Dendritic cell treated with granulocyte-macrophage colony-stimulating factor and Interleukin-4, amounts not matched to agents 40 ng/mL and 50 ng/mL, for 4 days (primary cell): ENCODE results near the gene DGCR2.
"Not testable (repeated sequence)": the region's sequence is repeated elsewhere in the genome, so short reads cannot be mapped to it uniquely, and the experiment has no call there.

Experiments
- H3K27ac Mint-ChIP-seq: one replicate; pipeline ENCODE4 v1.8.0; 2022; ENCODE audit warnings: mild to moderate bottlenecking, mixed read lengths
- H3K27me3 Mint-ChIP-seq: one replicate; pipeline ENCODE4 v1.8.0; 2022; ENCODE audit warnings: mild to moderate bottlenecking, mixed read lengths
- H3K36me3 Mint-ChIP-seq: one replicate; pipeline ENCODE4 v1.8.0; 2022; ENCODE audit warnings: low read depth, mixed read lengths
- H3K4me1 Mint-ChIP-seq: one replicate; pipeline ENCODE4 v1.8.0; 2022; ENCODE audit warnings: low read depth, mixed read lengths
- H3K4me3 Mint-ChIP-seq: one replicate; pipeline ENCODE4 v1.8.0; 2022; ENCODE audit warnings: mild to moderate bottlenecking, moderate library complexity, mixed read lengths
- H3K9me3 Mint-ChIP-seq: one replicate; pipeline ENCODE4 v1.8.0; 2022; ENCODE audit warnings: mixed read lengths
- intact Hi-C: fragments of 100-400 bp; cut with micrococcal nuclease; formaldehyde crosslinking; loops from one replicate; pipeline ENCODE4 v1.15.0; 2022

Gene DGCR2, protein sequence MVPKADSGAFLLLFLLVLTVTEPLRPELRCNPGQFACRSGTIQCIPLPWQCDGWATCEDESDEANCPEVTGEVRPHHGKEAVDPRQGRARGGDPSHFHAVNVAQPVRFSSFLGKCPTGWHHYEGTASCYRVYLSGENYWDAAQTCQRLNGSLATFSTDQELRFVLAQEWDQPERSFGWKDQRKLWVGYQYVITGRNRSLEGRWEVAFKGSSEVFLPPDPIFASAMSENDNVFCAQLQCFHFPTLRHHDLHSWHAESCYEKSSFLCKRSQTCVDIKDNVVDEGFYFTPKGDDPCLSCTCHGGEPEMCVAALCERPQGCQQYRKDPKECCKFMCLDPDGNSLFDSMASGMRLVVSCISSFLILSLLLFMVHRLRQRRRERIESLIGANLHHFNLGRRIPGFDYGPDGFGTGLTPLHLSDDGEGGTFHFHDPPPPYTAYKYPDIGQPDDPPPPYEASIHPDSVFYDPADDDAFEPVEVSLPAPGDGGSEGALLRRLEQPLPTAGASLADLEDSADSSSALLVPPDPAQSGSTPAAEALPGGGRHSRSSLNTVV

DNA sequence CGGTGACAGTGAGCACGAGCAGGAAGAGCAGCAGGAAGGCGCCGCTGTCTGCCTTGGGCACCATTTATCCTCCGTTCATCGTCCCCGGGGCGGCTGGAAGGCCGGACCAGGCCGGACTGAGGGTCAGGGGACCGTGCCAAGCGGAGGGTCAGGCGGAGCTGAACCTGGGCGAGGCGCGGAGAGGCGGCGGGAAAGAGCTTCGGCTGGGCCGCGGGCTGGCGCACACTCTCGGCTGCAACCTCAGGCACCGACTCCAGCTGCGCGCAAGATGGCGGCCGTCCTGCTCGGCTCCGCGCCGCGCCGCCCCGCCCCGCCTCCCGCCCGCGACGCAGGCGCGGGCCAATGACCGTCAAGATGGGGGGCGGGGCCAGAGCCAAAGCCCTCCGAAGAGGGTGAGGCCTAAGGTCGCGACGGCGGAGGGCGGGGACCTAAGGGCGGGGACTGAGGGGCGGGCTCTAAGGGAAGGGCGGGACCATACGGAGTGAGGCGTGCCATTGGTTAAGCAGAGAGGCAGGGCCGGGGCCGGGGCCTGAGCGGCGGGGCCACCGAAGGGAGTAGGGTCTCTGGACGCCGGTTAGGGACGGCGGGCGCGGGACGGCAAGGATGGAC, at the start of gene DGCR2:
TSS of gene DGCR2 (minus strand) at position 270 of the 609 bp plus-strand sequence. CDS start at position 64, 206 bp downstream.
- peaks cover 2% of the 10 kb centered on the region for H3K27me3 Mint-ChIP-seq
- peak within 1 kb of the TSS; percentile 89 for H3K4me3 Mint-ChIP-seq
- peak within 1 kb of the TSS; percentile 85 for H3K27ac Mint-ChIP-seq
- no peaks in the 10 kb centered on the region for H3K9me3 Mint-ChIP-seq
- intact Hi-C loops: loop anchor here (1.0 to 5.0 kb wide), 3 partner anchors 22 to 170 kb away; partner anchors contain the start of genes CLTCL1, ESS2 and SLC25A1
- H3K36me3 Mint-ChIP-seq: peaks cover 24% of the 10 kb centered on the region
- peaks cover 53% of the 10 kb centered on the region for H3K4me1 Mint-ChIP-seq

DNA sequence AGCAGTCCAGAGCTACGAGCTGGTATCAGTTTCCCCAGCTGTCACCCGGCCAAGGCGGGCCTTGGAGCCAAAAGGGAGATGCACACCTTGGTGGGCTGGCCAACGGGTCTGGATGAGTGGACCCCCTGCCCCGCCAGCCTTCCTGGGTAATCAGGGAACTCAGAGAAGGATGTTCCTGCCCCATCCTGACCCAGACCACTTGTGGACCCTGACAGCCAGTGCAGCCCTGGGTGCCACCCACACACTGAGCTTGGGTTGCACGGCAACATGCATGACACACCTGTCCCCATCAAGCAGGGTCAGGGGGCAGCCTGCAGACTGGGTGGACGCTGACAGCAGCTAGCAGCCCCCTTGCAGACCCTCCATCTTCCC, 47.7 kb upstream of the DGCR2 start:
- peaks cover 15% of the 10 kb centered on the region for H3K36me3 Mint-ChIP-seq
- intact Hi-C loops: no loop called here
- peaks cover 52% of the 10 kb centered on the region for H3K27me3 Mint-ChIP-seq
- H3K9me3 Mint-ChIP-seq: no peaks in the 10 kb centered on the region
- no peak overlapping the region for H3K4me3 Mint-ChIP-seq
- no peak overlapping the region for H3K27ac Mint-ChIP-seq
- H3K4me1 Mint-ChIP-seq: peaks cover 57% of the 10 kb centered on the region

DNA sequence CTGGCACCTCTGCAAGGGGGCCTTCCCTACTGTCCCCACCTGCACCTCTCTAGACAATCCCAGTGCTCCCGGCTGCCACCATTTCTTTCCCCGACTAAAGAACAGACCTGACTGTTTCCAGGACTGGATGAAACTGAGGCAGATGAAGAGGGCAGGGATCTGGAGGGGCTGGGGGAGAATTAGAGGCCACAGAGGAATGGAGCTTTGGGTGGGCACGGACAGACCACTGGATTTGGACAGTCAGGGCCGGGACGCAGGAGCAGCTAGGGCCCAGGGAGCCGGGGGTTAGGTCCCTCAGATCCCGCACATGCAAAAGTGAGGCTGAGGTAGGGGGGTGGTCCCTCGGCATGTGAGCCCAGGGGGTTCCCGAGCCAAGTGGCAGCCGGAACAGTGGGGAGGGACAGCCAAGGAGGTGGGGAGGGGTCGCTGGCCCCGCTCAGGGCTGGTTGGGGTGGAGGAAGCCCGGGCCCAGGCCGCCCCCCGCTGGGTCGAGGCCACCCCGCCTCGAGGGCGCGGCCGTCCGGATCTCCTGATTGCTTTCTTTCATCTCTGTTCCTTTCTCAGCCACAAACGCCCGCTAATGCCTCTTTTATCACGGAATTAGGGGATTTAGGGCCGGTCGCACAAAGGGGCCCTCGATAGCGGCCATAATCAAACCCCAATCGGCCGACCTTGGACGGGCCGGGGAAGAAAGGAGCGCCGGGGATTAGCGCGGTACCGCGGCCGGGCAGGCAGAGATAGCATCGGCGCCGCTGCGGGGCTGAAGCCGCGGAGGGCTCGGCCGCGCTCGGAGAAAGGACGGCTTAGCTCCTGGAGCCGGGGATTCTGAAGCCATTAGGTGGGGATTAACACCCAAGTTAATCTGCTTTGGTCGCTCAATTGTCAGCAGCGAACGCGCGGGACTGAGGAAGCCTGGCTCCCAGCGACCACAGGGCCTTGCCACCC, 47.1 kb upstream of the DGCR2 start:
- peaks cover 15% of the 10 kb centered on the region for H3K36me3 Mint-ChIP-seq
- no peak overlapping the region for H3K27ac Mint-ChIP-seq
- no peak overlapping the region for H3K4me3 Mint-ChIP-seq
- no peaks in the 10 kb centered on the region for H3K9me3 Mint-ChIP-seq
- intact Hi-C loops: no loop called here
- H3K27me3 Mint-ChIP-seq: peaks cover 56% of the 10 kb centered on the region
- H3K4me1 Mint-ChIP-seq: peaks cover 51% of the 10 kb centered on the region

DNA sequence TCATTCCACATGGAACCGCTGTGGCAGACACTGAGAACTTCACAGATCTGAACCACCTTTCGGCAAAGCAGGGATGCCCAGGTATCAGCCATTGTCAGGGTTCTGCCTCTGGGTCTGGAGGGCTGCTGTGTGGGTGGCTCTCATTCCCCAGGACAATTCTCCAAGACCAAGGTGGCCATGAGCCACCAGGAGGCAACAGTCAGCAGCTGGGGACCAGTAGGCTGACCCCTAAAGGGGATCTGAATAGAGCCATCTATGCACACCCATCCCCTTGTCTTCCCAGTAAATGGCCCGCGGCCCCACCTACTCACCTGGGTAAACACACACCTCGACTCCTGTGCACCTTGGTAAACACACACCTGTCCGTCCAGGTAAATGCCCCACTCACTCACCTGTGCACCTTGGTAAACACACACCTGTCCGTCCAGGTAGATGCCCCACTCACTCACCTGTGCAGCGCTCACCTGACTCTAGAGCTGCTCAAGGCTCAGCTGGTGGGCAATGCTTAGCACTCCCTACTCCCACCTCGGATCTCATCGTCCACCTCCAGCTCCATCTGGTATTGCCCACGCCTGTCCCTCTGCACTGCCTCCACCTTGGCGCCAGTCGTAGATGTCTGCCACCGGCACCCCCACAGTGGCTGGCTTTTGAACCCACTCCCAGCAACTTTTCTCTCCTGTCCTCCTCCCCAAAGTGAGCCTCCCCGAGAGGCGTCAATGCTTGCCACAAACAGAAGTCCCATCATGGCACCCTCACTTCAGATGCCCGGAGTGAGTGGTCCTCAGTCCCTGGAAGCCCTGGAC, 46.1 kb upstream of the DGCR2 start:
- intact Hi-C loops: no loop called here
- Mint-ChIP-seq H3K4me1 (peaks cover 41% of the 10 kb centered on the region), H3K9me3 (no peaks in the 10 kb centered on the region), H3K27me3 (peaks cover 56% of the 10 kb centered on the region), H3K4me3 (no peak overlapping the region), H3K36me3 (peaks cover 15% of the 10 kb centered on the region), H3K27ac (no peak overlapping the region)

- H3K27ac Mint-ChIP-seq: no peak overlapping the region
- intact Hi-C loops: no loop called here
Observed at GRCh38 chr22:19167106-19167869, 45.1 kb upstream of the DGCR2 start.

DNA sequence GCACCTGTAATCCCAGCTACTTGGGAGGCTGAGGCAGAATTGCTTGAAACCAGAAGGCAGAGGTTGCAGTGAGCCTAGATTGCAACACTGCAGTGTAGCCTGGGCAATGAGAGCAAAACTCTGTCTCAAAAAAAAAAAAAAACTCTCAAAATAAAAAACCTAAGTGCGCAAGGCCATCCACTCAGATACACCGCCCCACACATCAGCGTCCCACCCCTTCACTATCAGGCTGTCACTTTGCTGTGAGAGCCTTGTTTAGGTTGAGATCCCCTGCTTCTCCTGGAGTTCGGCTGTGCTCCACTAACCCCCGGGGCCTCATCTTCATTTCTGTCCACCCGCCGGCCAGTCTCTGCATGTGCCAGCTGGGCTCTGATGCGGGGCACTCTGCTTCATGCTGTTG, 44.2 kb upstream of the DGCR2 start:
- intact Hi-C loops: no loop called here
- H3K27ac Mint-ChIP-seq: no peak overlapping the region
- H3K9me3 Mint-ChIP-seq: no peaks in the 10 kb centered on the region
- H3K4me1 Mint-ChIP-seq: peaks cover 27% of the 10 kb centered on the region
- H3K4me3 Mint-ChIP-seq: no peak overlapping the region
- H3K27me3 Mint-ChIP-seq: peaks cover 56% of the 10 kb centered on the region
- H3K36me3 Mint-ChIP-seq: peaks cover 8% of the 10 kb centered on the region

More at GRCh38 chr22:19167106-19167869, 45.1 kb upstream of the DGCR2 start:
- H3K4me1 Mint-ChIP-seq: peaks cover 31% of the 10 kb centered on the region
- H3K36me3 Mint-ChIP-seq: peaks cover 15% of the 10 kb centered on the region
- H3K27me3 Mint-ChIP-seq: peaks cover 56% of the 10 kb centered on the region
- no peak overlapping the region for H3K4me3 Mint-ChIP-seq
- no peaks in the 10 kb centered on the region for H3K9me3 Mint-ChIP-seq

DNA sequence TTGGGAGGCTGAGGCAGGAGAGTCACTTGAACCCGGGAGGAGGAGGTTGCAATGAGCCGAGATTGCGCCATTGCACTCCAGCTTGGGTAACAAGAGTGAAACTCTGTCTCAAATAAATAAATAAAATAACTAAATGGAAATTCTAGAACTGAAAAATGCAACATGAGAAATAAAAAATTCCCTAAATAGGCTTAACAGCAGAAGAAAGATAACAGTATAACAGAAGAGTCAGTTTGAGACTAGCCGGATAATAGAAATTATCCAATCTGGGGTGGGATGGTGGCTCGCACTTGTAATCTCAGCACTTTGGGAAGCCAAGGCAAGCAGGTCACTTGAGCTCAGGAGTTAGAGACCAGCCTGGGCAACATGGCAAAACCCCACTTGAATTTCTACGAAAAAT, 42.2 kb upstream of the DGCR2 start:
- intact Hi-C loops: no loop called here
- H3K27me3 Mint-ChIP-seq: peaks cover 41% of the 10 kb centered on the region
- no peaks in the 10 kb centered on the region for H3K9me3 Mint-ChIP-seq
- H3K4me1 Mint-ChIP-seq: peaks cover 15% of the 10 kb centered on the region
- H3K36me3 Mint-ChIP-seq: no peaks in the 10 kb centered on the region
- H3K4me3 Mint-ChIP-seq: no peak overlapping the region
- no peak overlapping the region for H3K27ac Mint-ChIP-seq

DNA sequence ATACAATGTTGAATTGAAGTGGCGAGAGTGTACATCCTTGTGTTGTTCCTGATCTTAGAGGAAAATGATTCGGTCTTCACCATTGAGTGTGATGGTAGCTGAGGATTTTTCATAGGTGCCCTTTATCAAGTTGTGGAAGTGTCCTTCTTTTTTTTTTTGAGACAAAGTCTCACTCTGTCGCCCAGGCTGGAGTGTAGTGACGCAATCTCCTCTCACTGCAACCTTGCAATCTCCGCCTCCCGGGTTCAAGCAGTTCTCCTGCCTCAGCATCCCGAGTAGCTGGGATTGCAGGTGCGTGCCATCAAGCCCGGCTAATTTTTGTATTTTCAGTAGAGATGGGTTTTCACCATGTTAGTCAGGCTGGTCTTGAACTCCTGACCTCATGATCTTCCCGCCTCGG, 36.4 kb upstream of the DGCR2 start:
- H3K27ac Mint-ChIP-seq, H3K4me3 Mint-ChIP-seq, intact Hi-C loops, H3K36me3 Mint-ChIP-seq, H3K9me3 Mint-ChIP-seq: not testable (repeated sequence)
- Mint-ChIP-seq H3K27me3 (peaks cover 12% of the 10 kb centered on the region), H3K4me1 (peaks cover 15% of the 10 kb centered on the region)

- H3K9me3 Mint-ChIP-seq: not testable (repeated sequence)
- Mint-ChIP-seq H3K27me3 (peaks cover 37% of the 10 kb centered on the region), H3K4me1 (peaks cover 15% of the 10 kb centered on the region)
Observed at GRCh38 chr22:19156109-19156508, 33.9 kb upstream of the DGCR2 start.

DNA sequence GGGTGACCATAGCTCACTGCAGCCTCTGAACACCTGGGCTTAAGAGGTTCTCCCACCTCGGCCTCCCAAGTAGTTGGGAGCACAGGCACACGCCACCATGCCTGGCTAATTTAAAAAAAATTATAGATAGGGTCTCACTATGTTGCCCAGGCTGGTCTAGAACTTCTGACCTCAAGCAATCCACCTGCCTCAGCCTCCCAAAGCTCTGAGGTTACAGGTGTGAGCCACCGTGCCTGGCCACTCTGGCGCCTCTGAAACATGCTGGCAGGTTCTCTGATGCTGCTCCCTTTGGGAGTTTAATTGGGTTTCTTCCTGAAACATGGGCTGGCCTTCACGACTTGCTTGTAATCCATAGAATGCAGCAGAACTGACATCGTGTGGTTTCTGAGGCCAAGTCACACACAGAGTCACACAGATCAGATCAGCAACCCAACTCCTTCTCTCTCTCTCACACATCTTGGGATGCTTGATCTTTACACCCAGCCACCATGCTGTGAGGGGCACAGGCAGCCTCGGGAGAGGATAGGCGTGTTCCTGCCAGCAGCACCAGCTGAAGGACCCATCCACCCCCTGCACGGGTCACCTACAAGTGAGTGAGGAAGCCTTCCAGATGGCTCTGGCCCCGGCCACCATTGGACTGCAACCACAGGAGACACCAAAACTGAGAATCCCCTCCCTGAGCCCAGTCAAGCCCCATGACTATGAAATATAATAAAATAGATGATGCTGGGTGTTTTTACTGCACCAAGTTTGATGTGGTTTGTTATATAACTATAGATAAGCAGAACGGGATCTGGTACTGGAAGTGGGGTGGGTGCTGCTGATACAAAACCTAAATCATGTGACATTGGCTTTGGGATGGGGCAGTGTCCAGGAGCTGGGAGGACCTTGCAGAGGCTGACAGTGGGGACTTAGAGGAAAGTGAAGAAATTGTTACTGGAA, 31.0 kb upstream of the DGCR2 start:
- Mint-ChIP-seq H3K9me3 (no peaks in the 10 kb centered on the region), H3K36me3 (no peaks in the 10 kb centered on the region), H3K4me3 (no peak overlapping the region), H3K27me3 (peaks cover 58% of the 10 kb centered on the region), H3K27ac (no peak overlapping the region), H3K4me1 (peaks cover 4% of the 10 kb centered on the region)
- intact Hi-C loops: no loop called here

More at GRCh38 chr22:19156109-19156508, 33.9 kb upstream of the DGCR2 start:
- H3K4me3 Mint-ChIP-seq, H3K27ac Mint-ChIP-seq, H3K36me3 Mint-ChIP-seq, intact Hi-C loops: not testable (repeated sequence)

- Mint-ChIP-seq H3K36me3 (no peaks in the 10 kb centered on the region), H3K27ac (no peak overlapping the region), H3K27me3 (peaks cover 74% of the 10 kb centered on the region), H3K4me3 (no peak overlapping the region), H3K4me1 (peaks cover 4% of the 10 kb centered on the region), H3K9me3 (no peaks in the 10 kb centered on the region)
- intact Hi-C loops: no loop called here
Observed at GRCh38 chr22:19151329-19152191, 29.3 kb upstream of the DGCR2 start.
